Posterior vena cava (tissue), 2 donors: ENCODE measurements around the gene MAP3K14. TPM values are rescaled to one million over a fixed set of nuclear protein-coding genes. Genes with fewer than 3 reads are reported as not detected.

Experiments used
- DNase-seq: peaks from one replicate; pipeline ENCODE4 v3.0.0-alpha.2; 2020; ENCODE audit warnings: low spot score
- intact Hi-C, 2 donors: fragments of 100-400 bp; cut with DNase I; formaldehyde crosslinking; loops; one replicate each; pipeline versions ENCODE4 v1.14.1 to v1.14.2; 2022 to 2023
- total RNA-seq, 2 donors: library from RNA; stranded (reverse); fragmentation: NEBNext Ultra II Directional; extraction: Animal tissue kit (Norgen Biotek cat#: 25700); gene quantifications; one replicate each; pipeline ENCODE4 v1.2.1, GENCODE V29; 2021
- donor health status: DM: yes; HTN: yes; CAD: no.
- donor health status: DM: yes; HTN: yes; CAD: no.

Gene MAP3K14
- total RNA-seq, 2 donors from 2014 or later, result 9.1 to 9.7 TPM

DNA sequence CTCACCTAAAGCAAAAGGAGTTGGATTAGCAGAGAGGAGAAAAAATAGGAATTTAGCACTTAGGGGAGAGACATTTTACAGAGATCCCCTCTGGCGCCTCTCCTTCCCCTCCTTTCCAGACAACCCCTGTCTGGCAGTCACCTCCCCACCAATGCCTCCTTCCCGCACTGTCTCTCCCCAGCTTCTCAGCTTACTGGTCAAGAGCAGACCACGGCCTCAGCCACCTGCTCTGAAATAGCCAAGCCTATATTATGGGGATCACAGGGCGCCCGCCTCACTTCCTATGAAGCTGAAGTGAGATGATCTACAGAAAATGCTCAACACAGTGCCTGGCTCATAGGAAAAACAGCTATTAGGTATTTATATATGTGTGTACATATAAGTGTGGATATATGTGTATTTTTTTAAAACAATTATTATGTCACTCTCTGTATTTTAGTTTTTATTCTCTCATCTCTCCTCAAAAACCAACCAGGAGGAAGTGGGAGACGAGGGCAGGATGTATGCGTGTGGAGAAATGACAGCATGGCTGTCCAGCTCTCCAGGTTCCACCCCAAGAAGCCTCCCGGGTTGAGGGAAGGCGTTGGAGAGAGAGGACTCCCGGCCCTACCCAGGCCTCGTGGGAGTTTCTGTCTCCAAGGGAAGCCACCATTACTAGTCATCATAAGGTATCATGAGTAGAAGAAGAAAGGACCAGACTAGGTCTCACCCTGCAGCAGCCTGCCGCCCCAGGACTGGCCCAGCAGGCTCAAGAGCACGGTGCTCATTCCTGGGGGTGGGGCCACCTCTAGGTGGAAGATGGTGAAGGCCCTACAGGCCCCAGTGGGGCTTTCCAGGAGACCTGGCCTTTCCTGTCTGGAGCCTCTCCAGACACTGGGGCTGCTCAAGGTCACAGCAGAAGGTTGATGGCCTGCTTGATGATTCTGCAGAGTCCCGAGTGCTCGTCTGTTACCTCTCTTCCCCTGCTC is 27.2 kb downstream of the MAP3K14 start:
- DNase-seq, result no peak
- intact Hi-C loops, result no loop called here

DNA sequence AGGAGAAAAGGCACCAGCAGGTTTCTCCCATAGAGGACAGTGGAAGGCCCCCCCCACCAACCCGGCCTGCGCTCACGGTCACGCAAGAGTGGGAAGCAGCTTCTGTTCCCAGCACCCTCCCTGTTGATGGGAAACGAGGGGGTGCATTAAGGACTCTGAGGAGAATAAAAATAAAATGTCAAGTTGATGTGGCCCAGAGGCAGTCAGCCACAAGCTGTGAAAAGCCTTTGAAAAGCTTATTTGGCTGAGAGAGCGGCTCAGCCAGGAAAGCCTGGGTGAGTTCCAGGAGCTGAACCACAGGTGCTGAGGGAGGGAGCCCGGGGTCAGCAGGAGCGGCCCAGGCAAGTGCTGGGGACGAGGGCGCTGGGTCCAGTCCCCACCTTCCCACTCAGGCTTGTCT is 28.0 kb downstream of the MAP3K14 start:
- intact Hi-C loops, result no loop called here
- no peak for DNase-seq

GRCh38 chr17:45287526-45288500 is 29.0 kb downstream of the MAP3K14 start:
- DNase-seq, result no peak
- intact Hi-C loops, result no loop called here

DNA sequence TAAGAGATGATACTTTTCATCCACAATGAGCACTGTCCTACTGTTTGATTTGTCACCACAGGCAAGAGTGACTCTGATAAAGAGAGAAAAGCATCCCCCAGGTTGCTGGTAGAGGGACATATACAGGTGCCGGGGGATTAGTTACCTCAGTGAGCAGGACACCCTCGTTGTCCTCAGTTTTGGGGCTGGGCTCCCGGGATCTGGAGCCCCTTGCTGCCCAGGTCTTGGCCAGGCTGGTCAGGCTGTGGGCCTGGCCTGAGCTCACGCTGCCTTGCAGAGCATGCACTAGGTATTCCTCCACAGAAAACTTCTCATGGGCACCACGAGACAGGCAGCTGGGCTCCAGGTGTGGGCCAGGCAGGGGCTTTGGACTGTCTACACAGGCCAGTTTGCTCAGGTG is 30.5 kb downstream of the MAP3K14 start:
- DNase-seq, result no peak
- intact Hi-C loops, result no loop called here

DNA sequence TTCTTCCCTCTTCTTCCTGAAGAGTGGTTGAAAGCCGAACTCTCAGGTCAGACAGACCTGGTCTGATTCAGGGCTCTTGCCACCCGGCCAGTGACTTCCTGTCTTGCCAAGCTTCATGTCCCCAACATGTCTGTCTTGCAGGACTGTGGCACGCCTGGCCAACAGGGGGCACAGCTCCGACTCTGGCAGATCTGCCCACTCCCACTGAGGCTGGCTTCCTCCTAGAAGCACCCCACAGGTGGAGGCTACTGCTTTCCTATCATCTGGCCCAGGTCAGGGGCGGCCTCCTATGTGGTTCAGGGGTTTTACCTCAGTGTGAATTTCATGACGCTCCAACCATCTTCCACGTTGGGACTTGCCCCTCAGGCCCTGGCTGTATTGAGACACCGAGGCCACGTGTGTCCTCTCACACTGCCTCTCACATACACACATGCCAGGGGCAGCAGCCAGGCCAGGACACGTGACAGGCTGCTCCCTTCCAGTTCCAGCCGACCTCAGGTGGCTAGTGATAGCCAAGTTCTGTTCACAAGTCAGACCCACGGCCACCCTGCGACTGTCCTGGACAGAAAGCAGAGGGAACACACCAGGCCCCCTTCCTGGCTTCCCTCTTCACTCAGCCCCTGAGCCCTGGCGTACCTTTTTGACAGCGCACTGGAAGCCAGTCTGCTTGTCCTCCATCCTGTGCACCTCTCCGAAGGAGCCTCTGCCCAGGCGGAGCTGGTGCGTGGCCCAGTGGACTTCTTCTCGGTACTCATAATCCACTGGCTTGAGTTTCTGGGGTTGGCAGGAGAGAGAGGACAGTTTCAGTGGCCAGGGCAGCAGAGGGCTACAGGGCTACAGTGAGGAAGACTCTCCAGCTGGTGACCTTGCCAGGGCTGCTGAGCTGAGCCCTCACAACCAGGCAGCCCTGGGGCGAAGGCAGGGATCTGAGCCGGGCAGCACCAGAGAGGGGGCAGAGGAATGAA is 32.4 kb downstream of the MAP3K14 start:
- DNase-seq, result no peak
- intact Hi-C loops, result loop anchor here in 1 of 2 donors (5.0 kb wide), 1 partner anchor 1722 kb away; no protein-coding TSS in a partner anchor

DNA sequence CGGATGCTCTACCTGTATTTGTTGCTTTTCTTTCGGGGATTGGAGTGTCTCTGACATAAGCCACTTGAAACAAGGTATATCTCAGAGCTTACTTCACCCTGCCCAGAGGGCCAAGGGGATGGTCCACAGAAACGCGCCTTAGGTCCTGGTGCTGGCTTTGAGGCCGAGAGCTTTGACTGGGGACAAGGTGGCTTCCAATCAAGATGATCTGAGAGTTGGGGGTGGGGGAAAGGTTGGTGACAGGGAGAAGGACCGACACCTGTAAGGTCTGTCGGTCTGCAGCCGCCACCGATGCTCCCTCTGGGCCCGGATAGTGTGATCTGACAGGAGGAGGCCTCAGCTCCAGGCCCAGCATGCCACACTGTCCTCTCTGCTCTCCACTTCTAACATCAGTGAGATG is 33.1 kb downstream of the MAP3K14 start:
- DNase-seq, result no peak
- intact Hi-C loops, result loop anchor here in 1 of 2 donors (5.0 kb wide), 1 partner anchor 1721 kb away; no protein-coding TSS in a partner anchor

GRCh38 chr17:45282683-45283644 is 33.9 kb downstream of the MAP3K14 start:
- DNase-seq, result no peak
- intact Hi-C loops, result loop anchor here in 1 of 2 donors (5.0 kb wide), 1 partner anchor 1721 kb away; no protein-coding TSS in a partner anchor

DNA sequence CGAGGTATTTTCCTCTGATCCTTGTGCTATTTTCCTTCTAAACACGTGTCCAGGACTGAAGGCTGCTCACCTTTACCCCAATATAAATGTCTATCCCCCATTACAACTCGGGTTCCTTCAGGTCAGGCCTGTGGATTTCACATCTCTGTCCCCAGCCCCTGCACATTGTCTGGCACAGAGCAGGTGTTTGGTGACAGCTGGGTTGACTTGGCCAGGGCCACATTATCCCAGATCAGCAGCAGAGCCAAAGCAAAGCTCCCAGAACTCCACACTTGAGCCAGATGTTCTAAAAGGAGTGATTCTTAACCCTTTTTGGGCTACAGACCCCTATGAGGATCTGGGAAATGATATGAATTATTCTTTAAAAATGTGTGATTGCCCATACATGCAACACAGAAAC is 36.9 kb downstream of the MAP3K14 start:
- intact Hi-C loops, result loop anchor here (5.0 kb wide), 3 partner anchors 63 to 1718 kb away; no protein-coding TSS in a partner anchor
- DNase-seq, result no peak

- intact Hi-C loops, result loop anchor here (2.0 to 5.0 kb wide), 3 partner anchors 61 to 109 kb away; no protein-coding TSS in a partner anchor
These were observed 38.8 kb downstream of the MAP3K14 start for GRCh38 chr17:45277992-45278391.

GRCh38 chr17:45277216-45277849 is 39.5 kb downstream of the MAP3K14 start:
- intact Hi-C loops, result loop anchor here (2.0 to 5.0 kb wide), 3 partner anchors 60 to 110 kb away; no protein-coding TSS in a partner anchor
- DNase-seq, result peak; percentile 98

More at GRCh38 chr17:45277992-45278391, 38.8 kb downstream of the MAP3K14 start:
- no peak for DNase-seq

GRCh38 chr17:45276031-45276430 is 40.8 kb downstream of the MAP3K14 start:
- no peak for DNase-seq
- intact Hi-C loops, result loop anchor here (2.0 to 5.0 kb wide), 3 partner anchors 59 to 111 kb away; no protein-coding TSS in a partner anchor

DNA sequence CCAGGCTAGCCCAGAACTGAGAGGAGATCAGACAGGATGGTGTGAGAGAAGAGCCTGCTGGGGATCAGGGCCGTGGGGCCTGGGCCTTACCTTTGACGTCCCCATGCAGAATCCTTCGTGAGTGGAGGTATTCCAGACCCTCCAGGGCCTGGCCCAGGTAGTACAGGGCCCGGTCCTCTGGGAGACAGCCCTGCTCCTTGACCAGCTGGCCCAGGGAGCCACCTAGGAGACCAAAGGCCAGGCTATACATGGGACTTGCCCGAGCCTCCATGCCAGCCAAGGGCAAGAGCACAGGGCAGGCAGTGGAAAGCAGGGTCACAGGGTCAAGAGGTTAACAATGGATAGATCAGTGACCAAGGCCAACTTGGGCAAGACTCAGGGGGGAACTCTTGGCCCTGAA is 42.8 kb downstream of the MAP3K14 start:
- no peak for DNase-seq
- intact Hi-C loops, result no loop called here

- intact Hi-C loops, result no loop called here
- no peak for DNase-seq
These were observed 43.3 kb downstream of the MAP3K14 start for GRCh38 chr17:45273551-45273957.

DNA sequence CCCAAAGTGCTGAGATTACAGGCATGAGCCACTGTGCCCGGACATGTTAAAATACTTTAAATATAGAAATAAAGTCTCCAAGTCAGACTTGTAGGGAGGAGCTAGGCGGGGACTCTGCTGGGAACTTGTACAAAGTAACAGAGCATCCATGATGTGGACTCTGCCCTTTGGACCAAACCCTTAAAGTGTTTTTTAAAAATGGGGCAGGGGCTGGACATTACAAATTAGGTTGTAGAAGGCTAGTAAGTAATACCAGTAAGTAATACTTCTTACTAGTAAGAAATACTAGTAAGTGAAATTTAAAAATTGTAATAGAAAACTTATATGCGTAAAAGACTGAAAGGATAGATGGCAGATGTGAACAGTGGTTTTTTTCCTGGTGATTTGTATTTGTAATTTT is 45.2 kb downstream of the MAP3K14 start:
- DNase-seq, result no peak
- intact Hi-C loops, result no loop called here

GRCh38 chr17:45270828-45271418 is 45.9 kb downstream of the MAP3K14 start:
- DNase-seq, result no peak
- intact Hi-C loops, result no loop called here

- DNase-seq, result no peak
- intact Hi-C loops, result loop anchor here in 1 of 2 donors (10.0 kb wide), 1 partner anchor 1665 kb away; no protein-coding TSS in a partner anchor
These were observed 46.9 kb downstream of the MAP3K14 start for GRCh38 chr17:45269912-45270311.
